Tibial nerve (tissue), 4 donors: Measurements from ENCODE around the gene NAP1L4. TPM values are rescaled to one million over a fixed set of nuclear protein-coding genes. Genes with fewer than 3 reads are reported as not detected.

ENCODE experiments used
- DNase-seq, 2 donors: peaks; one replicate each; pipeline ENCODE4 v3.0.0-alpha.2; 2019; ENCODE audit warnings: low spot score in 2 of 2
- H3K27ac ChIP-seq, 4 donors: fragments of 200-600 bp; sonication (generic) in 3 of 4; one replicate each; pipeline ENCODE4 v1.5.1; 2017 to 2019; ENCODE audit warnings: mild to moderate bottlenecking in 1 of 4
- H3K27me3 ChIP-seq, 2 donors: fragments of 200-600 bp; sonication (generic) in 1 of 2; one replicate each; pipeline versions ENCODE4 v1.5.1 to v1.6.0; 2017 to 2019
- H3K36me3 ChIP-seq, 3 donors: fragments of 200-600 bp; sonication (generic); one replicate each; pipeline ENCODE4 v1.5.1; 2018 to 2019
- H3K4me1 ChIP-seq, 4 donors: fragments of 200-600 bp; sonication (generic) in 3 of 4; one replicate each; pipeline ENCODE4 v1.5.1; 2017 to 2019
- H3K4me3 ChIP-seq, 4 donors: fragments of 200-600 bp; sonication (generic) in 3 of 4; one replicate each; pipeline ENCODE4 v1.5.1; 2017 to 2019; ENCODE audit warnings: mild to moderate bottlenecking in 1 of 4, moderate library complexity in 1 of 4
- H3K9me3 ChIP-seq, 4 donors: fragments of 200-600 bp; sonication (generic) in 3 of 4; one replicate each; pipeline ENCODE4 v1.5.1; 2017 to 2019
- CTCF ChIP-seq, 5 experiments: fragments of 200-600 bp in 3 of 5; fragments of 450-650 bp in 2 of 5; sonication (generic) in 3 of 5; IDR thresholded peaks; one replicate each; pipeline ENCODE4 v1.5.1; 2016 to 2019; ENCODE audit warnings: antibody characterized with exemption in 5 of 5, mild to moderate bottlenecking in 3 of 5, moderate library complexity in 2 of 5
- EP300 ChIP-seq, 2 donors: sonication (generic); formaldehyde crosslinking; IDR thresholded peaks; one replicate each; pipeline ENCODE4 v1.6.1; 2017; ENCODE audit warnings: antibody characterized with exemption in 2 of 2, mild to moderate bottlenecking in 1 of 2
- POLR2A ChIP-seq, 2 donors: fragments of 450-650 bp; IDR thresholded peaks; one replicate each; pipeline ENCODE4 v1.6.1; 2017; ENCODE audit warnings: antibody characterized with exemption in 2 of 2, mild to moderate bottlenecking in 2 of 2, moderate library complexity in 2 of 2
- WGBS, 2 donors: methylation state at CpG; one replicate each; pipeline ENCODE4 v1.1.5; 2018; 5-methylcytosine and 5-hydroxymethylcytosine counted together
- total RNA-seq, 4 donors: library from RNA; depleted of rRNA; stranded (reverse); fragments of >200 nt; gene quantifications; one replicate each; pipeline ENCODE4 v1.1.0, GENCODE V29; 2016

Gene NAP1L4
- total RNA-seq, 4 donors from 2014 or later = 94.3 to 129 (median 111) TPM

- TF ChIP-seq POLR2A (IDR thresholded peaks at IDR 0.05) = no peak
- TF ChIP-seq EP300 (IDR thresholded peaks at IDR 0.05) = no peak
- no peak for TF ChIP-seq CTCF (IDR thresholded peaks at IDR 0.05)
- Histone ChIP-seq H3K36me3 (peaks cover 0 to 27% (median 0%) of the 10 kb centered on the region in 3 donors), H3K9me3 (peaks cover 0 to 7% (median 0%) of the 10 kb centered on the region in 4 donors), H3K27me3 (peaks cover 0 to 26% of the 10 kb centered on the region in 2 donors), H3K27ac (peak overlapping the region in 1 of 4 donors; percentile 87), H3K4me3 (no peak overlapping the region), H3K4me1 (peaks cover 0 to 53% (median 16%) of the 10 kb centered on the region in 4 donors)
- DNase-seq = no peak
- 64 to 71% methylated on average over 21 of the region's 21 CpGs for WGBS, 2 donors
These were observed 87.7 kb downstream of the NAP1L4 start for GRCh38 chr11:2904153-2905052.

- H3K4me1 ChIP-seq = peaks cover 0 to 53% (median 16%) of the 10 kb centered on the region in 4 donors
- peaks cover 0 to 27% (median 0%) of the 10 kb centered on the region in 3 donors for H3K36me3 ChIP-seq
- H3K4me3 ChIP-seq = no peak overlapping the region
- H3K27ac ChIP-seq = peak overlapping the region in 1 of 4 donors; percentile 87
- 84 to 85% methylated on average over 7 of the region's 7 CpGs for WGBS, 2 donors
- peaks cover 0 to 7% (median 0%) of the 10 kb centered on the region in 4 donors for H3K9me3 ChIP-seq
- no peak for DNase-seq
- TF ChIP-seq POLR2A (IDR thresholded peaks at IDR 0.05) = no peak
- no peak for TF ChIP-seq CTCF (IDR thresholded peaks at IDR 0.05)
- no peak for TF ChIP-seq EP300 (IDR thresholded peaks at IDR 0.05)
- peaks cover 0 to 18% of the 10 kb centered on the region in 2 donors for H3K27me3 ChIP-seq
These were observed 88.5 kb downstream of the NAP1L4 start for GRCh38 chr11:2903672-2904011.

GRCh38 chr11:2902784-2903671, 89.1 kb downstream of the NAP1L4 start:
- Histone ChIP-seq H3K4me1 (peaks cover 0 to 59% (median 21%) of the 10 kb centered on the region in 4 donors), H3K27me3 (peaks cover 0 to 12% of the 10 kb centered on the region in 2 donors), H3K4me3 (peak overlapping the region in 3 of 4 donors; percentile 43 to 80 (median 73)), H3K36me3 (peaks cover 0 to 25% (median 0%) of the 10 kb centered on the region in 3 donors), H3K9me3 (peaks cover 0 to 7% (median 0%) of the 10 kb centered on the region in 4 donors), H3K27ac (peak overlapping the region in 2 of 4 donors; percentile 87 to 91)
- no peak for DNase-seq
- 62 to 70% methylated on average over 11 to 20 of the region's 23 CpGs for WGBS, 2 donors
- no peak for TF ChIP-seq CTCF (IDR thresholded peaks at IDR 0.05)
- no peak for TF ChIP-seq EP300 (IDR thresholded peaks at IDR 0.05)
- TF ChIP-seq POLR2A (IDR thresholded peaks at IDR 0.05) = no peak

- Histone ChIP-seq H3K4me3 (peak overlapping the region; percentile 43 to 80 (median 70)), H3K27ac (peak overlapping the region; percentile 61 to 91 (median 84)), H3K4me1 (peaks cover 0 to 60% (median 21%) of the 10 kb centered on the region in 4 donors), H3K27me3 (peaks cover 0 to 3% of the 10 kb centered on the region in 2 donors), H3K36me3 (peaks cover 0 to 16% (median 0%) of the 10 kb centered on the region in 3 donors), H3K9me3 (peaks cover 0 to 4% (median 0%) of the 10 kb centered on the region in 4 donors)
- WGBS, 2 donors = 12% methylated on average over 12 to 29 of the region's 58 CpGs
- DNase-seq = peak; percentile 93
- TF ChIP-seq EP300 (IDR thresholded peaks at IDR 0.05) (peak; percentile 27 to 58), CTCF (IDR thresholded peaks at IDR 0.05) (no peak), POLR2A (IDR thresholded peaks at IDR 0.05) (peak in 1 of 2 donors; percentile 44)
These were observed 90.0 kb downstream of the NAP1L4 start for GRCh38 chr11:2901854-2902783.
